NCI-H345 treated with DMSO at 0.1 percent for 48 hours (cell line): Measurements from ENCODE around the gene ENTPD8.
"Not testable (repeated sequence)": the region's sequence is repeated elsewhere in the genome, so short reads cannot be mapped to it uniquely, and the experiment has no call there.

Source experiments
- DNase-seq: peaks from one replicate; lab custom pipeline; 2025; ENCODE audit not compliant: unreplicated experiment; lab: John Stamatoyannopoulos, UW

ENTPD8 gene

GRCh38 chr9:137394866-137395665, 46.1 kb downstream of the ENTPD8 start:
- no peak for DNase-seq

GRCh38 chr9:137393176-137394150, 47.7 kb downstream of the ENTPD8 start:
- DNase-seq, result no peak

- no peak for DNase-seq
These were observed 48.7 kb downstream of the ENTPD8 start for GRCh38 chr9:137392232-137393007.

- DNase-seq, result no peak
These were observed 49.8 kb downstream of the ENTPD8 start for GRCh38 chr9:137391411-137391754.

GRCh38 chr9:137390553-137391410, 50.4 kb downstream of the ENTPD8 start:
- no peak for DNase-seq

GRCh38 chr9:137389428-137389746, 51.8 kb downstream of the ENTPD8 start:
- no peak for DNase-seq

GRCh38 chr9:137388589-137389427, 52.3 kb downstream of the ENTPD8 start:
- DNase-seq, result no peak

GRCh38 chr9:137387891-137388560, 53.1 kb downstream of the ENTPD8 start:
- DNase-seq, result no peak

GRCh38 chr9:137387114-137387890, 53.9 kb downstream of the ENTPD8 start:
- DNase-seq, result no peak

GRCh38 chr9:137386507-137387113, 54.5 kb downstream of the ENTPD8 start:
- not testable (repeated sequence) for DNase-seq

- no peak for DNase-seq
These were observed 56.0 kb downstream of the ENTPD8 start for GRCh38 chr9:137385061-137385655.
